GM12874 (cell line): ENCODE results near the gene AMY2A.
"Not testable (repeated sequence)": the region's sequence is repeated elsewhere in the genome, so short reads cannot be mapped to it uniquely, and the experiment has no call there.

ENCODE experiments used
- CTCF ChIP-seq: IDR thresholded peaks from 2 replicates; pipeline ENCODE4 v1.5.1; 2011; ENCODE audit warnings: low read depth, mild to moderate bottlenecking, control low read depth, low read length, moderate library complexity; ENCODE audit not compliant: insufficient read depth

Gene AMY2A

GRCh38 chr1:103655460-103655859 is 38.2 kb downstream of the AMY2A start, which contains the start of gene AMY1A:
Gene AMY1A (plus strand): TSS chr1:103655760. CDS start chr1:103656331, 571 bp downstream.
- TF ChIP-seq CTCF, result not testable (repeated sequence)
